Coronary artery (tissue), 2 donors: ENCODE results near the gene HID1.
A peak's percentile ranks its signal among the peaks of the same experiment; 100 is the strongest.

Source experiments
- DNase-seq: peaks from one replicate; pipeline ENCODE4 v3.0.0-alpha.2; 2017; ENCODE audit warnings: low spot score
- H3K27ac ChIP-seq, 2 donors: fragments of 200-600 bp; sonication (generic); one replicate each; pipeline ENCODE4 v1.5.1; 2016 to 2019
- H3K4me3 ChIP-seq: fragments of 200-600 bp; sonication (generic); 2 replicates; pipeline ENCODE4 v1.5.1; 2016; ENCODE audit warnings: mild to moderate bottlenecking, moderate library complexity
- TF ChIP-seq, protein P1 (sequence below): fragments of 200-600 bp; sonication (generic); IDR thresholded peaks from one replicate; pipeline ENCODE4 v1.5.1; 2019; ENCODE audit warnings: antibody characterized with exemption

HID1 gene

DNA sequence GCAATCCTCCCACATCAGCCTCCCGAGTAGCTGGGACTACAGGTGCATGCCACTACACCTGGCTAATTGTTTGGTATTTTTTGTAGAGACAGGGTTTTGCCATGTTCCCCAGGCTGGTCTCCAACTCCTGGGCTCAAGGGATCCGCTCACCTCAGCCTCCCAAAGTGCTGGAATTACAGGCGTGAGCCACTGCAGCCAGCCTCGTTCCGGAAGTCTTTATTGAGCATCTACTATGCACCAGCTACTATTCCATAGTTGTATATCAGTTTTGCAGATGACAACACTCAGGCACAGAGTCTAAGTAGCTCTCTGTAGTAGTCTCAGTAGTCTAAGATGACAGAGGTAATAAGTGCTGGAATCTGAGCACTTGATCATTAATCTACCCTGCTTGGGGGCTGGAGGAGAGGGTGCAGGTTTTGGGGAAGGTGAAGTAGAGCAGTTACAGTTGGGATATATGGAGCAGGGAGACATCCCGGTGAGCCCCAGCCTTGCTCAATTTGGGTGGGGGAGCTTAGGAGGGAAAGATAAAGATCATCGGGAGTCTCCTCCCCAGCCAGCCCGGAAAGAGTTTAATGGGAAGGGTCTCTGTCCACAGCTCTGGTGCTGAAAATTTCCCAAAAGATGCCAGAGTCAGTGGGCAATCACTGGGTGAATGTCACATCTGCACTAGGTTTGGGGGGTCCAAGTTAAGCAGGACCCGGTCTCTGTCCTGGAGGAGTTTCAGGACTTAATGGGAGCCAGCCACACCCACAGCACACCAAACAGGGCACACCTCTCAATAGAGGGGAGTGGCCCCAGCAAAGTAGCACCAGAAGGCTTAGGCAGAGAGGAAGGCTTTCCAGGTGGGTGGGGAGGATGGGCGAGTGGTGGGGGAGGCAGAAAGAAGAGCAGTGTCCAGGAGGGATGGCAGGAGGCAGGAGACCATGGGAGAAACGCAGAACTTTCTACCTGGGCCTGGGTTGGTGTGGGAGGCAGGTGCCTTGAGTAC, 35.2 kb downstream of the HID1 start:
- DNase-seq, result no peak
- TF ChIP-seq, protein P1, sequence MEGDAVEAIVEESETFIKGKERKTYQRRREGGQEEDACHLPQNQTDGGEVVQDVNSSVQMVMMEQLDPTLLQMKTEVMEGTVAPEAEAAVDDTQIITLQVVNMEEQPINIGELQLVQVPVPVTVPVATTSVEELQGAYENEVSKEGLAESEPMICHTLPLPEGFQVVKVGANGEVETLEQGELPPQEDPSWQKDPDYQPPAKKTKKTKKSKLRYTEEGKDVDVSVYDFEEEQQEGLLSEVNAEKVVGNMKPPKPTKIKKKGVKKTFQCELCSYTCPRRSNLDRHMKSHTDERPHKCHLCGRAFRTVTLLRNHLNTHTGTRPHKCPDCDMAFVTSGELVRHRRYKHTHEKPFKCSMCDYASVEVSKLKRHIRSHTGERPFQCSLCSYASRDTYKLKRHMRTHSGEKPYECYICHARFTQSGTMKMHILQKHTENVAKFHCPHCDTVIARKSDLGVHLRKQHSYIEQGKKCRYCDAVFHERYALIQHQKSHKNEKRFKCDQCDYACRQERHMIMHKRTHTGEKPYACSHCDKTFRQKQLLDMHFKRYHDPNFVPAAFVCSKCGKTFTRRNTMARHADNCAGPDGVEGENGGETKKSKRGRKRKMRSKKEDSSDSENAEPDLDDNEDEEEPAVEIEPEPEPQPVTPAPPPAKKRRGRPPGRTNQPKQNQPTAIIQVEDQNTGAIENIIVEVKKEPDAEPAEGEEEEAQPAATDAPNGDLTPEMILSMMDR, result no peak
- Histone ChIP-seq H3K27ac (no peak overlapping the region), H3K4me3 (no peak overlapping the region)

GRCh38 chr17:74936470-74936799, 36.1 kb downstream of the HID1 start:
- H3K4me3 ChIP-seq, result peak overlapping the region; percentile 10

GRCh38 chr17:74935585-74936469, 36.7 kb downstream of the HID1 start, which contains the start of gene OTOP3:
TSS of gene OTOP3 (plus strand) at chr17:74935898. CDS start at chr17:74935922, 24 bp downstream.
- TF ChIP-seq, protein P1, result no peak
- no peak within 1 kb of the TSS for H3K27ac ChIP-seq
- peak within 1 kb of the TSS; percentile 10 for H3K4me3 ChIP-seq
- no peak for DNase-seq

More at GRCh38 chr17:74936470-74936799, 36.1 kb downstream of the HID1 start:
- TF ChIP-seq, protein P1, result no peak
- DNase-seq, result no peak
- no peak overlapping the region for H3K27ac ChIP-seq

- no peak for DNase-seq
- TF ChIP-seq, protein P1, result no peak
- H3K27ac ChIP-seq, result no peak overlapping the region
- no peak overlapping the region for H3K4me3 ChIP-seq
Observed at GRCh38 chr17:74935048-74935447, 37.5 kb downstream of the HID1 start.

DNA sequence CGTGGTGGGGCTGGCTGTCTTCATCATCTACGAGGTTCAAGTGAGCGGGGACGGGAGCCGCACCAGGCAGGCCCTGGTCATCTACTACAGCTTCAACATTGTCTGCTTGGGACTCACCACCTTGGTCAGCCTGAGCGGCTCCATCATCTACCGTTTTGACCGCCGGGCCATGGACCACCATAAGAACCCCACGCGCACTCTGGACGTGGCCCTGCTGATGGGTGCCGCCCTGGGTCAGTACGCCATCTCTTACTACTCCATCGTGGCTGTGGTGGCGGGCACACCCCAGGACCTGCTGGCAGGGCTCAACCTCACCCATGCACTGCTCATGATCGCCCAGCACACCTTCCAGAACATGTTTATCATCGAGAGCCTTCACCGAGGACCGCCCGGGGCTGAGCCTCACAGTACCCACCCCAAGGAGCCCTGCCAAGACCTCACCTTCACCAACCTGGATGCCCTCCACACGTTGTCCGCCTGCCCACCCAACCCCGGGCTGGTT, 42.0 kb downstream of the HID1 start:
- Histone ChIP-seq H3K27ac (no peak overlapping the region), H3K4me3 (no peak overlapping the region)
- no peak for DNase-seq
- TF ChIP-seq, protein P1, result no peak

- DNase-seq, result no peak
- H3K27ac ChIP-seq, result no peak overlapping the region
- TF ChIP-seq, protein P1, result no peak
- no peak overlapping the region for H3K4me3 ChIP-seq
Observed at GRCh38 chr17:74928786-74929185, 43.8 kb downstream of the HID1 start.
